ENCODE measurements around the gene ATP6V1B1.
"Not testable (repeated sequence)": the region's sequence is repeated elsewhere in the genome, so short reads cannot be mapped to it uniquely, and the experiment has no call there.

The ATP6V1B1 gene

GRCh38 chr2:71006323-71006722 is 70.6 kb downstream of the ATP6V1B1 start (continued):
- no peak for TF ChIP-seq TSHZ2 (CRISPR knock-in tag; IDR thresholded peaks at IDR 0.05)

- ATAC-seq: peak; percentile 65; the same call in 2 of the 3 replicates
- TF ChIP-seq PPARA (CRISPR knock-in tag; IDR thresholded peaks at IDR 0.05; ENCODE audit: borderline replicate concordance): no peak
- TF ChIP-seq OSR1 (CRISPR knock-in tag; IDR thresholded peaks at IDR 0.05): no peak
- no peak for TF ChIP-seq CREB5 (CRISPR knock-in tag; IDR thresholded peaks at IDR 0.05; ENCODE audit: low read depth)
- TF ChIP-seq TOX (CRISPR knock-in tag; IDR thresholded peaks at IDR 0.05; ENCODE audit: borderline replicate concordance): no peak
- no peak for TF ChIP-seq CSRNP3 (CRISPR knock-in tag; IDR thresholded peaks at IDR 0.05)
- no peak for TF ChIP-seq POU6F1 (CRISPR knock-in tag; IDR thresholded peaks at IDR 0.05; ENCODE audit: borderline replicate concordance, low read depth)
- no peak for TF ChIP-seq GLIS3 (CRISPR knock-in tag; IDR thresholded peaks at IDR 0.05)
- TF ChIP-seq RARB (CRISPR knock-in tag; IDR thresholded peaks at IDR 0.05): no peak
- TF ChIP-seq ZNF70 (CRISPR knock-in tag; IDR thresholded peaks at IDR 0.05): no peak
- no peak for TF ChIP-seq CSDC2 (CRISPR knock-in tag; IDR thresholded peaks at IDR 0.05)
- TF ChIP-seq ARNTL (CRISPR knock-in tag; IDR thresholded peaks at IDR 0.05; ENCODE audit: borderline replicate concordance, low read depth): no peak
These were observed 71.5 kb downstream of the ATP6V1B1 start for GRCh38 chr2:71006955-71007799.

- no peak for ATAC-seq
- TF ChIP-seq POU6F1 (CRISPR knock-in tag; IDR thresholded peaks at IDR 0.05; ENCODE audit: borderline replicate concordance, low read depth): no peak
- no peak for TF ChIP-seq BACH2 (CRISPR knock-in tag; IDR thresholded peaks at IDR 0.05; ENCODE audit: borderline replicate concordance)
- no peak for TF ChIP-seq ZNF70 (CRISPR knock-in tag; IDR thresholded peaks at IDR 0.05)
- no peak for TF ChIP-seq CREB5 (CRISPR knock-in tag; IDR thresholded peaks at IDR 0.05; ENCODE audit: low read depth)
- TF ChIP-seq ESRRG (CRISPR knock-in tag; IDR thresholded peaks at IDR 0.05): no peak
- no peak for TF ChIP-seq OSR1 (CRISPR knock-in tag; IDR thresholded peaks at IDR 0.05)
- TF ChIP-seq CSDC2 (CRISPR knock-in tag; IDR thresholded peaks at IDR 0.05): no peak
- no peak for TF ChIP-seq RARB (CRISPR knock-in tag; IDR thresholded peaks at IDR 0.05)
- no peak for TF ChIP-seq PATZ1 (CRISPR knock-in tag; IDR thresholded peaks at IDR 0.05; ENCODE audit: borderline replicate concordance)
- no peak for TF ChIP-seq TSHZ2 (CRISPR knock-in tag; IDR thresholded peaks at IDR 0.05)
- no peak for TF ChIP-seq SNAI2 (CRISPR knock-in tag; IDR thresholded peaks at IDR 0.05)
- TF ChIP-seq ZNF565 (CRISPR knock-in tag; conservative IDR thresholded peaks at IDR 0.05; ENCODE audit: low read depth): no peak
- TF ChIP-seq TOX (CRISPR knock-in tag; IDR thresholded peaks at IDR 0.05; ENCODE audit: borderline replicate concordance): no peak
- no peak for TF ChIP-seq ZFP3 (CRISPR knock-in tag; IDR thresholded peaks at IDR 0.05)
These were observed 72.6 kb downstream of the ATP6V1B1 start for GRCh38 chr2:71008342-71008741.

GRCh38 chr2:71011786-71012185 is 76.1 kb downstream of the ATP6V1B1 start:
- not testable (repeated sequence) for ATAC-seq
